ENCODE measurements around the gene PPOX.

DNA sequence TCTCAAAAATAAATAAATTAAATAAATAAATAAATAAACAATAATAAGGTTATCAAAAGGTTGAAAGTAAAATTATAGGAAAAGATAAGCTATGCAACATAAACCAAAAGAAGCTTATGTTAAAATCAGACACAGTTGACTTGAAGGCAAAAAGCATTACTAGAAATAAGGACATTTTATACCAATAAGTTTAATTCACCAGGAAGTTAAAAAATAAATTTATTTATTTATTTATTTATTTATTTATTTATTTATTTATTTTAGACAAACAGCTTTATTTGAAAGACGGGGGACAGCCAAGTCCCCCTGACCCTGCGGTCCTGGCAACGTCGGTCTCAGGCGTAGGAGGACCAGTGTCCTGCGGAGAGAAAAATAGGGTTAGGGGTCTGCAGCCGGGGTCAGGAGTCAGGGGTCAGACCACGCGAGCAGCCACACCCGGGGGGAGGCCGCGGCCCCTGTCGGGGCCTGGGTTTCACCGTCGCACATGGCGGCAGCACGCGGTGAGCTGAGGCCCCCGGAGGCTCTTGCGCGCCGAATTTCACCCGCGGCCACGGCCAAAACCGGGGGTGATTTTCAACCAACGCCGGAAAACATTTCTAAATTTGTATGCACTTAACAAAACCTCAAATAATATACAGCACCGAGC, 25.3 kb upstream of the PPOX start:
- TF ChIP-seq CTCF (conservative IDR thresholded peaks at IDR 0.05): no peak
- no peak for TF ChIP-seq EZH2 (IDR thresholded peaks at IDR 0.05; ENCODE audit: low read depth)
